IMR-90 (cell line): ENCODE data around the gene TMEM127.

Experiments used
- CEBPB ChIP-seq: IDR thresholded peaks from 2 replicates; pipeline ENCODE4 v1.6.1; 2012; ENCODE audit warnings: low read depth, low read length, improper control_type of control experiment
- CTCF ChIP-seq: conservative IDR thresholded peaks from 2 replicates; pipeline ENCODE4 v1.5.1; 2012; ENCODE audit warnings: mild to moderate bottlenecking, low read depth, low read length, improper control_type of control experiment
- MAFK ChIP-seq: IDR thresholded peaks from 2 replicates; pipeline ENCODE4 v1.6.1; 2012; ENCODE audit warnings: low read depth, low read length, improper control_type of control experiment
- RFX5 ChIP-seq: IDR thresholded peaks from 2 replicates; pipeline ENCODE4 v1.8.0; 2012; ENCODE audit warnings: low read depth, mild to moderate bottlenecking, low read length, moderate library complexity

- no peak for TF ChIP-seq CEBPB
- TF ChIP-seq RFX5: no peak
- no peak for TF ChIP-seq CTCF
- TF ChIP-seq MAFK: no peak
Measured at GRCh38 chr2:96296925-96297324, 31.1 kb upstream of the TMEM127 start.
